ENCODE data around the gene RPS15A.

DNA sequence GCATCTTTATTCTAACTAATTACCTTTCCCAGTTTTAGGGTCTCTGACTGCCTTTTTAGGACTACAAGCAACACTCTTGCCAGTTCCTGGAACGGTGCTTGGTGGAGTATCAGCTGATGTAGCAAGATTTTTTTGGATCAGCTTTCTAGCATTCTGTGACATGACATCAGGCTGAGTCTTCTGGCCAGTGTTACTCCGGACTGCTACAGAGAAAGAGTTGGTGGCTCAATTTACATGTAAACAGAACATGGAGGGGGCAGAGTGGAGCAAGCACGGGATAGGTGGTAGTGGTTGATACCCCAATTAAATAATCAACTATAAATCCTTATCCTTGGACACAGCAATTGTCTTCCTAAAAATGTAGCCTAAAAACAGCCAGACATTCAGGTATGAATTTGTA, 21.8 kb upstream of the RPS15A start:
- TF ChIP-seq, protein P1, sequence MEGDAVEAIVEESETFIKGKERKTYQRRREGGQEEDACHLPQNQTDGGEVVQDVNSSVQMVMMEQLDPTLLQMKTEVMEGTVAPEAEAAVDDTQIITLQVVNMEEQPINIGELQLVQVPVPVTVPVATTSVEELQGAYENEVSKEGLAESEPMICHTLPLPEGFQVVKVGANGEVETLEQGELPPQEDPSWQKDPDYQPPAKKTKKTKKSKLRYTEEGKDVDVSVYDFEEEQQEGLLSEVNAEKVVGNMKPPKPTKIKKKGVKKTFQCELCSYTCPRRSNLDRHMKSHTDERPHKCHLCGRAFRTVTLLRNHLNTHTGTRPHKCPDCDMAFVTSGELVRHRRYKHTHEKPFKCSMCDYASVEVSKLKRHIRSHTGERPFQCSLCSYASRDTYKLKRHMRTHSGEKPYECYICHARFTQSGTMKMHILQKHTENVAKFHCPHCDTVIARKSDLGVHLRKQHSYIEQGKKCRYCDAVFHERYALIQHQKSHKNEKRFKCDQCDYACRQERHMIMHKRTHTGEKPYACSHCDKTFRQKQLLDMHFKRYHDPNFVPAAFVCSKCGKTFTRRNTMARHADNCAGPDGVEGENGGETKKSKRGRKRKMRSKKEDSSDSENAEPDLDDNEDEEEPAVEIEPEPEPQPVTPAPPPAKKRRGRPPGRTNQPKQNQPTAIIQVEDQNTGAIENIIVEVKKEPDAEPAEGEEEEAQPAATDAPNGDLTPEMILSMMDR (IDR thresholded peaks at IDR 0.05): no peak
- TF ChIP-seq EP300 (IDR thresholded peaks at IDR 0.05) (no peak), POLR2AphosphoS5 (IDR thresholded peaks at IDR 0.05) (no peak), POLR2A (IDR thresholded peaks at IDR 0.05; ENCODE audit: low read depth) (no peak)

Measured in esophagus muscularis mucosa (tissue), 4 donors.